Measurements from ENCODE around the gene OR4K13.

Gene OR4K13

DNA sequence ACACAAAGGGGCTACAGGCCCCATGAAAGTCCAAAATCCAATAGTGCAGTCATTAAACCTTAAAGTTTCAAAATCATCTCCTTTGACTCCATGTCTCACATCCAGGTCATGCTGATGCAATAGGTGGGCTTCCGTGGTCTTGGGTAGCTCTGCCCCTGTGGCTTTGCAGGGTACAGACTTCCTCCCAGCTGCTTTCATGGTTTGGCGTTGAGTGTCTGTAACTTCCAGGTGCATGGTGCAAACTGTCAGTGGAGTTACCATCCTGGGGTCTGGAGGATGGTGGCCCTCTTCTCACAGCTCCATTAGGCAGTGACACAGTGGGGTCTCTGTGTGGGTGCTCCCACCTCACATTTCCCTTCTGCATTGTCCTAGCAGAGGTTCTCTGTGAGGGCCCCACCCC is 42.4 kb downstream of the OR4K13 start:
- 57 to 67% methylated on average over 2 of the region's 2 CpGs for WGBS, 2 experiments
- Histone ChIP-seq H3K27me3 (ENCODE audit: control insufficient read depth, insufficient read depth, low read length, poor library complexity, severe bottlenecking) (no peaks in the 10 kb centered on the region), H3K4me1 (ENCODE audit: control insufficient read depth, insufficient read depth, low read length) (no peaks in the 10 kb centered on the region), H3K4me3 (ENCODE audit: insufficient read depth, low read depth, low read length) (no peak overlapping the region), H3K27ac (ENCODE audit: insufficient read depth, low read depth, low read length, poor library complexity, severe bottlenecking) (no peak overlapping the region), H3K36me3 (ENCODE audit: control insufficient read depth, insufficient read depth, low read length) (no peaks in the 10 kb centered on the region), H3K9me3 (ENCODE audit: control insufficient read depth, low read length) (peaks cover 15% of the 10 kb centered on the region)

Data from ectodermal cell (in vitro differentiated cells).